UCSD-AML1 (cell line): ENCODE measurements around the gene SCAMP1.
A peak's percentile ranks its signal among the peaks of the same experiment; 100 is the strongest.
"Not testable (repeated sequence)": the region's sequence is repeated elsewhere in the genome, so short reads cannot be mapped to it uniquely, and the experiment has no call there.

Experiments used
- DNase-seq: peaks from one replicate; lab custom pipeline; 2025; ENCODE audit not compliant: unreplicated experiment; lab: John Stamatoyannopoulos, UW

The SCAMP1 gene, protein sequence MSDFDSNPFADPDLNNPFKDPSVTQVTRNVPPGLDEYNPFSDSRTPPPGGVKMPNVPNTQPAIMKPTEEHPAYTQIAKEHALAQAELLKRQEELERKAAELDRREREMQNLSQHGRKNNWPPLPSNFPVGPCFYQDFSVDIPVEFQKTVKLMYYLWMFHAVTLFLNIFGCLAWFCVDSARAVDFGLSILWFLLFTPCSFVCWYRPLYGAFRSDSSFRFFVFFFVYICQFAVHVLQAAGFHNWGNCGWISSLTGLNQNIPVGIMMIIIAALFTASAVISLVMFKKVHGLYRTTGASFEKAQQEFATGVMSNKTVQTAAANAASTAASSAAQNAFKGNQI

GRCh38 chr5:78359831-78360673, at the start of gene SCAMP1:
TSS of gene SCAMP1 (plus strand) at chr5:78360617. CDS start at chr5:78360672, 55 bp downstream.
- DNase-seq = peak; percentile 96

GRCh38 chr5:78317515-78317914, 42.9 kb upstream of the SCAMP1 start:
- no peak for DNase-seq

DNA sequence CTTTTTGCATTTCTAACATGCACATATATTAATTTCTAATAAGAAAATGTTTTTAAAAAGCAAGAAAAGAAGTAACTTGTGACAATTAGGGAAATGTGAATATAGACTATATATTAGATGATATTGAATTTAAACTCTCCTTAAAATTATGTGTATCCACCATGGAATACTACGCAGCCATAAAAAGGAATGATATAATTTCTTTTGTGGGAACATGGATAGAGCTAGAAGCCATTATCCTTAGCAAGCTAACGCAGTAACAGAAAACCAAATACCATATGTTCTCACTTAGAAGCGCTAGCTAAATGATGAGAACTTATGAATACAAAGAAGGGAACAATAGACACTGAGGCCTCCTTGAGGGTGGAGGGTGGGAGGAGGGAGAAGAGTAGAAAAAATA, 42.1 kb upstream of the SCAMP1 start:
- no peak for DNase-seq

GRCh38 chr5:78320401-78320800, 40.0 kb upstream of the SCAMP1 start:
- DNase-seq = no peak

GRCh38 chr5:78323241-78323640, 37.2 kb upstream of the SCAMP1 start:
- no peak for DNase-seq

DNA sequence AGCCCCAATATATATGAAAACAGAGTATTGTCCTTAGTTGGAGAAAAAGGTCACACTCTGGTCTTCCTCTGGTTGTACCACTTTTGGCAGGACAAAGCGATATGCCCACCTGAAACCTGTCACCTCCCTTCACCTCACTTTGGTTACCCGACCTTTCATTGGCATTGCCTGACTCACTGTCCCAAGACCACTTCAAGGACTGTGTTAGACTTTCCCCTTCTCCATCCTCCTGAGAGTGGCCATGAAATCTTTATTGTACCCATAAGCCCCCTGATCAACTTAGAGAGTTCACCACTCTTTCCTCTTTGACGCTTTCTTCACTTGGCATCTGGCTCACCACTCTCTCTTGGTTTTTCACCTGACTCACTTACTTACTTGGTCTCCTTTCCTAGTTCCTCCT, 33.5 kb upstream of the SCAMP1 start:
- no peak for DNase-seq

DNA sequence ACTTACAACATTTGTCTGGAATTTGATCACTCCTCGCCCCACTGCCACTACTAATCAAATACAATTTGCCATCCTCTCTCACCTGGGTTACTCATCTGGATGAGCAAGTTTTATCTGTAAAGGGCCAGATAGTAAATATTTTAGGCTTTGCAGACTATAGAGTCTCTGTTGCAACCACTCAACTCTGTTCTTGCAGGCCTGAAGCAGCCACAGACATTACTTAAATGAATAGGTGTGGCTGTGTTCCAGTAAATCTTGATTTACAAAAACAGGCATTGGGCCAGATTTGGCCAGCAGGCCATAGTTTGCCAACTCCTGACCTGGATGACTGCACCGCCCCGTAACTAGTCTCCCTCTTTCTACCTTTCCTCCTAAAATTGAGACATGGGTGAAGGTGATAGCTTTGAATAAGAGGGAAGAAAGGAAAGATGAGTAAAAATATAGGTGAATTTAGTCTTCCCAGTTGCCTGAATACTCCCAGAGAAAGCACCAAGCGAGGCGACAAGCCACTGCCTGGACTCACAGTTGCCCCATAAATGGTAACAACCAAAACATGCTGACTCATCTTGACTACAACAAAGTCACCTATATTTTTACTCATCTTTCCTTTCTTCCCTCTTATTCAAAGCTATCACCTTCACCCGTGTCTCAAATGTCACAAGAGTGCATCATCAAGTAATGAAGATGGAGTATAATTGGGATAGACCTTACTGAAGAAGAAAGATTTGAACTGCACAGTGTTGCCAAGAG, 32.5 kb upstream of the SCAMP1 start:
- DNase-seq = no peak

DNA sequence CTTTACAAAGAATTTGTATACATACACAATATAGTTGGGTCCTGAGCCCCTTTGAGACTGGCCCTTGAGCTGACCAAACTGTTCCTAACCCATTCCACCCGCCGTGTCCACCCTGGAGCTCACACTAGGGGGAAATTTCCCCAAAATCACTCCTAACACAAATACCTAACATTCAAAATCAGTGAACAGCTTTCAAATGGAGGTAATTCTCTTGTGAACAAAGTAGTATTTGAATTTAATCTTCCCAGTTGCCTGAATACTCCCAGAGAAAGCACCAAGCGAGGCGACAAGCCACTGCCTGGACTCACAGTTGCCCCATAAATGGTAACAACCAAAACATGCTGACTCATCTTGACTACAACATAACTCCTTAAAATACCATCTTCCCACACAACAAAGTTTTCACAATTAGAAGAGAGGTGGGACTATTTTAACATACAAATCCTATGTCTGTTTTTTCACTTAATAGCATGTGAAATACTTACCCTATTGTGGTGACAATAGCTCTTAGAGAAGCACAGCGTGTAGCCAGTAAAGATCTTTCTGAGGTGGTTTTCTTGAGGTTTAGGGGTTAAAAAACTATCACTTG, 31.7 kb upstream of the SCAMP1 start:
- no peak for DNase-seq

- no peak for DNase-seq
Observed at GRCh38 chr5:78331523-78332080, 28.8 kb upstream of the SCAMP1 start.

DNA sequence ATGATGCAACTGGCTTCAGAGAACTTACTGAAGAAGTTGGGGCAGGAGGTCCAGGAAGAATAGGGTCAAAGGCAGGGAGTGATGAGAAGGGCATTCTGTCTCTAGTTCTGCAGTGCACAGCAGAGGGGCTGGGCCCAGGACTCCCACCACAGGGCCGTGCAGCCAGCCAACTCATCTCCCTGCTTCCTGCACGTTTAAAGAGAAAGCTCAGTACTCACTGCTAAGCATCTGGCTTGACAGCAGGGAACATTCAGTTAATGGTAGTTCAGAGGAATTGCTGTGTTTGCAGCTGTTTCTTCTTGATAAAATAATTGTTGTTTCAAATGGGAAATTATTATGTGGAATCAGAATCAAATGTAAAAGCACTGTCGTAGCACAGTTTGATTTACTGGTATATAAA, 25.6 kb upstream of the SCAMP1 start:
- no peak for DNase-seq

DNA sequence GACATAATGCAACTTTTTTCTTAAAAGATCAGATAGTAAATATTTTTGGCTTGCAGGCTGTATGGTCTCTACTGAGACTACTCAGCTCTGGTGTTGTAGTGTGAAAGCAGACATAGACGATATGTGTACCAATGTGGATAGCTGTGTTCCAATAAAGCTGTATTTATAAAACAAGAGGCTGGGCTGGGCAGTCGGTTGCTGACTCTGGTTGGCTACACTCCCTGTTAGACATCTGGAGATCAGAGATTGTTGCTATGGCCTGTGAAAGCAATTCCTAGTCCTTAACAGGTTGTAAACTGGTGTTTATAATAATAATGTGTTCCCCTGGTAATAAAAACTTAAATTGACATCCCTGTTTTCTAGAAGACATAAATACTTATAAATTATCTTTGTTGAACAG, 24.4 kb upstream of the SCAMP1 start:
- no peak for DNase-seq

DNA sequence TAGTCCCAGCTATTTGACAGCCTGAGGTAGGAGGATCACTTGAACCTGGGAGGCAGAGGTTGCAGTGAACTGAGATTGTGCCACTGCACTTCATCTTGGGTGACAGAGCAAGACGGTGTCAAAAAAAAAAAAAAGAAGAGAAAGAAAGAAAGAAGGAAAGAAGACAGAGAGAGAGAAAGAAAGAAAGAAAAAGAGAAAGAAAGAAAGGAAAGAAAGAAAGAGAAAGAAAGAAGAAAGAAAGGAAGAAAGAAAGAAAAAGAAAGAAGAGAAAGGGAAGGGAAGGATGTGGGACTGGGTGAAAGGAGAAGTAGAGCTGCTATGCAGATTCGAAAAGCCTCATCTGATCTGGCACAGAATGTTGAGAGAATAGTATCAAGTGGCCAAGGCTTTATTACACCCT, 23.7 kb upstream of the SCAMP1 start:
- DNase-seq = no peak

- no peak for DNase-seq
Observed at GRCh38 chr5:78339617-78340436, 20.6 kb upstream of the SCAMP1 start.

- DNase-seq = no peak
Observed at GRCh38 chr5:78341440-78341839, 19.0 kb upstream of the SCAMP1 start.

DNA sequence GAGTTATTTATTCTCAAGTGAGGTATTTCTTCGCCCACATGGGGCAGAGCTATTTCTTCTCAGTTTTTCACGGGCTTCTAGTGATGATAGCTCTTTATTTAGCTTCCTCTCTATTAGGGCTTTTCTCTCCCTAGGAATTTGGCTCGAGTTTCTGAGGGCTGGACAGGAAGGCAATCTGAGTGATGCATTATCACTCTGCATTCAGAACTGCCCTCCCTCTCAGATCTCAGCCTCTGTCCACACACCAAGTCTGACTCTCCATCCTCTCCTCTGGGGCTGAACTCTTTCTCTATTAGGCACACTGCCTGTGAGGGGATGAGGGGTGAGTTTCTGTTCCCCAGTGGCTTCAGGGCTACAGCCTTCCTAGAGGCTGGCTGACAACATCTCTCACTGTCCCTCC, 14.9 kb upstream of the SCAMP1 start:
- no peak for DNase-seq

- DNase-seq = no peak
Observed at GRCh38 chr5:78353520-78353919, 6.9 kb upstream of the SCAMP1 start.

GRCh38 chr5:78354066-78354670, 6.2 kb upstream of the SCAMP1 start:
- no peak for DNase-seq

DNA sequence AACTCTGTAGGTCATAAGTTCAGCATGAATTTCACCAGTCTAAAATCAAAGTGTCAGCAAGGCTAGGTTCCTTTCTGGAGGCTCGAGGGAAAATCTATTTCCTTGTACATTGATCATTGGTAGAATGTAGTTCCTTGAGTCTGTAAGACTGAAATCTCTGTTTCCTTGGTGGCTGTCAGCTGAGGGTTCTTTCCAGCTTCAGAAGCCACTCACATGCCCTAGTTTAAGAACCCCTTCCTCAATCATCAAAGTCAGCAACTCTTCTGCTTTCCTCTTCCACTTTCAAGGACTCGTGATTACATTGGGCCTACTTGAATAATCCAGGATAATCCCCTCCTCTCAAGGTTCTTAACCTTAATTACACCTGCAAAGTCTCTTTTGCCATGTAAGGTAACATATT, 4.9 kb upstream of the SCAMP1 start:
- DNase-seq = no peak

DNA sequence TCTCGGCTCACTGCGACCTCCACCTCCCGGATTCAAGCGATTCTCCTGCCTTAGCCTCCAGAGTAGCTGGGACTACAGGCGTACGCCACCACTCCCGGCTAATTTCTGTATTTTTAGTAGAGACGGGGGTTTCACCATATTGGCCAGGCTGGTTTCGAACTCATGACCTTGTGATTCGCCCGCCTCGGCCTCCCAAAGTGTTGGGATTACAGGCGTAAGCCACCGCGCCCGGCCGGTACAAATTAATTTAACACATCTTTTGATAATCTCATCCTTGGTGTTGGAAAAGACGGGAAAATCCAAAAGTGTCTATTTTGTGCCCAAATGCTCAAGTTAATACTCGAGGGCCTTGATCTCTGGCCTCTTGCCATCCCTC, 974 bp upstream of the SCAMP1 start:
- DNase-seq = not testable (repeated sequence)

- no peak for DNase-seq
Observed at GRCh38 chr5:78360674-78360923, 182 bp downstream of the SCAMP1 start.
